HEK293 (cell line): ENCODE data around the gene CA12.

Experiments
- CTCF ChIA-PET: fragments of 350-600 bp; formaldehyde crosslinking; extraction: SDS; loops from one replicate; lab custom pipeline; 2021; ENCODE audit warnings: antibody characterized with exemption; lab: Yijun Ruan, JAX
- POLR2A ChIA-PET: fragments of 300-600 bp; formaldehyde crosslinking; extraction: SDS; loops from one replicate; lab custom pipeline; 2020; ENCODE audit warnings: antibody characterized with exemption, inconsistent platforms; lab: Yijun Ruan, JAX
- H3K27ac ChIP-seq: fragments of 200-500 bp; sonication (Bioruptor generic); 2 replicates; pipeline ENCODE4 v1.5.1; 2014; ENCODE audit warnings: low read depth, low read length, control low read depth, inconsistent platforms; ENCODE audit errors: extremely low read depth
- H3K36me3 ChIP-seq, 2 experiments: fragments of 200-500 bp in 1 of 2; sonication (Bioruptor generic) in 1 of 2; 1 replicate in 1 of 2; 2 replicates in 1 of 2; pipeline ENCODE4 v1.5.1; 2014 to 2017; ENCODE audit warnings: inconsistent platforms in 2 of 2, low read length in 2 of 2; ENCODE audit not compliant: control insufficient read depth in 2 of 2, insufficient read depth in 1 of 2
- H3K4me1 ChIP-seq: fragments of 200-500 bp; sonication (Bioruptor generic); 2 replicates; pipeline ENCODE4 v1.5.1; 2014; ENCODE audit warnings: mild to moderate bottlenecking, low read length, inconsistent platforms; ENCODE audit not compliant: control insufficient read depth, insufficient read depth
- H3K4me3 ChIP-seq: 2 replicates; pipeline ENCODE4 v1.5.1; 2011; ENCODE audit warnings: low read depth, mild to moderate bottlenecking, control low read depth, low read length, moderate library complexity
- H3K9me3 ChIP-seq: fragments of 200-500 bp; sonication (Bioruptor generic); 2 replicates; pipeline ENCODE4 v1.5.1; 2014; ENCODE audit warnings: low read depth, low read length, inconsistent platforms; ENCODE audit not compliant: control insufficient read depth, insufficient read depth
- BCL11A ChIP-seq: fragments of 450-650 bp; formaldehyde crosslinking; IDR thresholded peaks from 2 replicates; pipeline ENCODE4 v1.5.1; 2016; ENCODE audit warnings: low read depth, missing biosample characterization, missing genetic modification characterization
- CTCF ChIP-seq: fragments of 450-650 bp; formaldehyde crosslinking; IDR thresholded peaks from 2 replicates; pipeline ENCODE4 v1.5.1; 2016; ENCODE audit warnings: missing biosample characterization, missing genetic modification characterization
- ELK4 ChIP-seq: IDR thresholded peaks from 2 replicates; pipeline ENCODE4 v1.6.1; 2011; ENCODE audit warnings: mild to moderate bottlenecking, low read depth, low read length, borderline replicate concordance
- GLIS1 ChIP-seq: fragments of 450-650 bp; formaldehyde crosslinking; IDR thresholded peaks from 2 replicates; pipeline ENCODE4 v1.5.1; 2016; ENCODE audit warnings: missing biosample characterization, missing genetic modification characterization
- HOXA7 ChIP-seq: sonication (generic); formaldehyde crosslinking; IDR thresholded peaks from 2 replicates; pipeline ENCODE4 v1.8.1; 2022; ENCODE audit warnings: missing genetic modification reagents, borderline replicate concordance
- INSM2 ChIP-seq: fragments of 450-650 bp; formaldehyde crosslinking; IDR thresholded peaks from 2 replicates; pipeline ENCODE4 v1.5.1; 2016; ENCODE audit warnings: missing biosample characterization, missing genetic modification characterization
- MYNN ChIP-seq: fragments of 450-650 bp; formaldehyde crosslinking; IDR thresholded peaks from 2 replicates; pipeline ENCODE4 v1.5.1; 2016; ENCODE audit warnings: missing biosample characterization, missing genetic modification characterization, borderline replicate concordance
- YY1 ChIP-seq: fragments of 450-650 bp; formaldehyde crosslinking; IDR thresholded peaks from 2 replicates; pipeline ENCODE4 v1.5.1; 2018; ENCODE audit warnings: missing biosample characterization, missing genetic modification characterization
- ZBTB17 ChIP-seq: fragments of 450-650 bp; formaldehyde crosslinking; IDR thresholded peaks from 2 replicates; pipeline ENCODE4 v1.5.1; 2016; ENCODE audit warnings: missing biosample characterization, missing genetic modification characterization
- ZFP3 ChIP-seq: fragments of 450-650 bp; formaldehyde crosslinking; IDR thresholded peaks from 2 replicates; pipeline ENCODE4 v1.5.1; 2016; ENCODE audit warnings: low read depth, missing biosample characterization, missing genetic modification characterization
- ZNF114 ChIP-seq: fragments of 450-650 bp; formaldehyde crosslinking; IDR thresholded peaks from 2 replicates; pipeline ENCODE4 v1.5.0; 2017; ENCODE audit warnings: missing biosample characterization, missing genetic modification characterization
- ZNF132 ChIP-seq: fragments of 450-650 bp; formaldehyde crosslinking; IDR thresholded peaks from 2 replicates; pipeline ENCODE4 v1.5.1; 2017; ENCODE audit warnings: missing biosample characterization, missing genetic modification characterization, borderline replicate concordance
- ZNF138 ChIP-seq: fragments of 450-650 bp; formaldehyde crosslinking; IDR thresholded peaks from 2 replicates; pipeline ENCODE4 v1.5.1; 2016; ENCODE audit warnings: missing biosample characterization, missing genetic modification characterization, borderline replicate concordance
- ZNF146 ChIP-seq: fragments of 450-650 bp; formaldehyde crosslinking; IDR thresholded peaks from 2 replicates; pipeline ENCODE4 v1.5.1; 2016; ENCODE audit warnings: missing biosample characterization, missing genetic modification characterization
- ZNF174 ChIP-seq: fragments of 450-650 bp; formaldehyde crosslinking; IDR thresholded peaks from 2 replicates; pipeline ENCODE4 v1.5.0; 2017; ENCODE audit warnings: missing biosample characterization, mild to moderate bottlenecking, missing genetic modification characterization
- ZNF292 ChIP-seq: fragments of 450-650 bp; formaldehyde crosslinking; IDR thresholded peaks from 2 replicates; pipeline ENCODE4 v1.5.1; 2016; ENCODE audit warnings: low read depth, missing biosample characterization, missing genetic modification characterization, borderline replicate concordance
- ZNF433 ChIP-seq: fragments of 450-650 bp; formaldehyde crosslinking; IDR thresholded peaks from 2 replicates; pipeline ENCODE4 v1.5.1; 2016; ENCODE audit warnings: missing biosample characterization, missing genetic modification characterization, low read depth
- ZNF48 ChIP-seq: fragments of 450-650 bp; formaldehyde crosslinking; IDR thresholded peaks from 2 replicates; pipeline ENCODE4 v1.5.1; 2016; ENCODE audit warnings: missing biosample characterization, missing genetic modification characterization
- ZNF580 ChIP-seq: fragments of 450-650 bp; formaldehyde crosslinking; IDR thresholded peaks from 2 replicates; pipeline ENCODE4 v1.5.1; 2016; ENCODE audit warnings: missing biosample characterization, missing genetic modification characterization
- ZNF658 ChIP-seq: fragments of 450-650 bp; formaldehyde crosslinking; IDR thresholded peaks from 2 replicates; pipeline ENCODE4; 2016; ENCODE audit warnings: missing biosample characterization, missing genetic modification characterization
- ZNF747 ChIP-seq: fragments of 450-650 bp; formaldehyde crosslinking; IDR thresholded peaks from 2 replicates; pipeline ENCODE4 v1.5.1; 2016; ENCODE audit warnings: missing biosample characterization, missing genetic modification characterization
- ZNF777 ChIP-seq: fragments of 450-650 bp; formaldehyde crosslinking; IDR thresholded peaks from 2 replicates; pipeline ENCODE4 v1.5.1; 2017; ENCODE audit warnings: missing biosample characterization, missing genetic modification characterization, borderline replicate concordance
- ZNF792 ChIP-seq: fragments of 450-650 bp; formaldehyde crosslinking; IDR thresholded peaks from 2 replicates; pipeline ENCODE4 v1.5.1; 2016; ENCODE audit warnings: missing biosample characterization, missing genetic modification characterization

Gene CA12

GRCh38 chr15:63329567-63330350 is 51.9 kb downstream of the CA12 start:
- no peak overlapping the region for H3K27ac ChIP-seq
- POLR2A ChIA-PET: no interaction called here
- no peak overlapping the region for H3K4me3 ChIP-seq
- CTCF ChIA-PET: no interaction called here
- H3K9me3 ChIP-seq: no peaks in the 10 kb centered on the region
- TF ChIP-seq ZNF138 (tag by site-specific recombination) (no peak), GLIS1 (tag by site-specific recombination) (peak; percentile 84), CTCF (no peak), YY1 (tag by site-specific recombination) (no peak), ZBTB17 (no peak), ZNF146 (tag by site-specific recombination) (no peak)
- H3K36me3 ChIP-seq: no peaks in the 10 kb centered on the region
- H3K4me1 ChIP-seq: no peaks in the 10 kb centered on the region

- H3K4me3 ChIP-seq: no peak overlapping the region
- no peaks in the 10 kb centered on the region for H3K36me3 ChIP-seq
- H3K9me3 ChIP-seq: no peaks in the 10 kb centered on the region
- POLR2A ChIA-PET: interaction anchor here (0.6 to 0.7 kb wide), 2 partner anchors 95 to 975 kb away, joined by 3 to 4 read pairs; no protein-coding TSS in a partner anchor
- H3K27ac ChIP-seq: no peak overlapping the region
- H3K4me1 ChIP-seq: no peaks in the 10 kb centered on the region
- TF ChIP-seq ZNF114 (tag by site-specific recombination) (no peak), ZNF132 (no peak), ZNF48 (tag by site-specific recombination) (no peak), ZNF433 (no peak), ZFP3 (tag by site-specific recombination) (no peak), MYNN (tag by site-specific recombination) (no peak), INSM2 (tag by site-specific recombination) (no peak), ZNF747 (tag by site-specific recombination) (no peak), ZNF174 (tag by site-specific recombination) (no peak), ZNF292 (tag by site-specific recombination) (no peak), ZNF777 (tag by site-specific recombination) (no peak), ELK4 (no peak), ZNF580 (tag by site-specific recombination) (no peak), ZNF792 (tag by site-specific recombination) (no peak), GLIS1 (tag by site-specific recombination) (no peak), HOXA7 (CRISPR knock-in tag) (no peak), BCL11A (tag by site-specific recombination) (no peak), ZNF658 (tag by site-specific recombination) (no peak)
- CTCF ChIA-PET: interaction anchor here (0.6 kb wide), 1 partner anchor 24 kb away, joined by 3 read pairs; no protein-coding TSS in a partner anchor
Observed at GRCh38 chr15:63327648-63328421, 53.8 kb downstream of the CA12 start.
